Kidney (tissue), 14 donors: Measurements from ENCODE around the gene ZNF653. TPM values are rescaled to one million over a fixed set of nuclear protein-coding genes. Genes with fewer than 3 reads are reported as not detected.

Source experiments
- DNase-seq, 5 donors: peaks; one replicate each; pipeline ENCODE4 v3.0.0-alpha.2; 2013 to 2020
- FAIRE-seq: peaks from 2 replicates; lab custom pipeline; 2012; peaks lifted over from hg19 to GRCh38; lab: Jason Lieb, UNC
- H3K27ac ChIP-seq, 2 donors: one replicate each; pipeline ENCODE4 v1.7.0; 2013; ENCODE audit warnings: low read depth in 2 of 2, low read length in 2 of 2, inconsistent platforms in 1 of 2
- H3K27me3 ChIP-seq: one replicate; pipeline ENCODE4 v1.7.1; 2013; ENCODE audit warnings: low read length, inconsistent platforms; ENCODE audit not compliant: control insufficient read depth, insufficient read depth
- H3K36me3 ChIP-seq, 3 donors: one replicate each; pipeline versions ENCODE4 v1.7.0 to v1.7.1; 2013; ENCODE audit warnings: low read length in 3 of 3, control low read depth in 1 of 3, inconsistent platforms in 1 of 3; ENCODE audit not compliant: insufficient read depth in 3 of 3, control insufficient read depth in 2 of 3
- H3K4me1 ChIP-seq, 3 donors: one replicate each; pipeline versions ENCODE4 v1.7.0 to v1.7.1; 2013; ENCODE audit warnings: low read length in 3 of 3, inconsistent platforms in 1 of 3, low read depth in 1 of 3; ENCODE audit not compliant: control insufficient read depth in 2 of 3, insufficient read depth in 2 of 3
- H3K4me3 ChIP-seq, 3 donors: one replicate each; pipeline versions ENCODE4 v1.7.0 to v1.8.1; 2013; ENCODE audit warnings: low read length in 3 of 3, control low read depth in 1 of 3, inconsistent platforms in 1 of 3
- H3K9ac ChIP-seq, 3 donors: one replicate each; pipeline versions ENCODE4 v1.7.0 to v1.7.1; 2013; ENCODE audit warnings: low read length in 3 of 3, control low read depth in 1 of 3, inconsistent platforms in 1 of 3
- H3K9me3 ChIP-seq, 3 donors: one replicate each; pipeline versions ENCODE4 v1.7.0 to v1.7.1; 2013; ENCODE audit warnings: low read length in 3 of 3, control low read depth in 1 of 3, inconsistent platforms in 1 of 3; ENCODE audit not compliant: control insufficient read depth in 2 of 3, insufficient read depth in 1 of 3
- intact Hi-C: fragments of 100-400 bp; cut with DNase I; formaldehyde crosslinking; loops from one replicate; pipeline ENCODE4 v1.11.1; 2022
- polyA plus RNA-seq: library from polyadenylated mRNA; stranded (reverse); fragments of 350-450 nt; fragmentation: Illumina TruSeq; extraction: RNeasy Lipid Tissue Mini Kit (QIAGEN cat#74804); gene quantifications from one replicate; pipeline ENCODE4 v1.2.3, GENCODE V29; 2014; ENCODE audit warnings: low read depth, low replicate concordance; ENCODE audit not compliant: insufficient read depth
- total RNA-seq: library from RNA; stranded (reverse); fragmentation: NEBNext Ultra II Directional; extraction: Animal tissue kit (Norgen Biotek cat#: 25700); gene quantifications from one replicate; pipeline ENCODE4 v1.2.1, GENCODE V29; 2021
- TF ChIP-seq, protein P1 (sequence below): IDR thresholded peaks from 3 replicates; pipeline ENCODE4 v1.5.1; 2012; ENCODE audit warnings: mild to moderate bottlenecking, moderate library complexity, borderline replicate concordance; ENCODE audit not compliant: insufficient read depth; ENCODE audit errors: extremely low read depth
- donor health status: control.
- donor health status: control.
- donor health status: control.
- donor health status: control.
- donor health status: control.
- donor health status: DM: yes; HTN: yes; CAD: no.
- donor health status: Normal renal cell carcinoma (clear cell type).

Gene ZNF653
- total and polyA plus RNA-seq, 2 donors from 2014 or later = 10.8 to 11.5 TPM

DNA sequence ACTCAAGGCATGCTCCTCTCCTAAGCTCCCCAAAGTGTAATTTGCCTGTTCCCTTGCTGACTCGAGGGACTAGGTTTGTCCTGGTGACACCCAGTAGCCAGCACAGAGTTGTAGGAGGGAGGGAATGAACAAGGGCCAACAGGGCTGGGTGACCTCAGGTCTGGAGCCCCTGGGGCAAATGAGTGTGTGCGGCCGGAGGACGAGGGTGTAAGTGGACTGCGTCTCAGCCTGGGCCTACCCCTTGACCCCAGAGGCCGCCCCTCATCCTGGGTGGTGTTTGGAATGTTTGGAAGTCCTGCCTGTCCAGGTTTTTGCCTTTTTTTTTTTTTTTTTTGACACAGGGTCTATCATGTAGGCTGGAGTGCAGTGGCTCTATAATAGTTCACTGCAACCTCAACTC, 1.3 kb upstream of the ZNF653 start:
- peak in 1 of 5 donors; percentile 60 for DNase-seq
- no peak for FAIRE-seq

DNA sequence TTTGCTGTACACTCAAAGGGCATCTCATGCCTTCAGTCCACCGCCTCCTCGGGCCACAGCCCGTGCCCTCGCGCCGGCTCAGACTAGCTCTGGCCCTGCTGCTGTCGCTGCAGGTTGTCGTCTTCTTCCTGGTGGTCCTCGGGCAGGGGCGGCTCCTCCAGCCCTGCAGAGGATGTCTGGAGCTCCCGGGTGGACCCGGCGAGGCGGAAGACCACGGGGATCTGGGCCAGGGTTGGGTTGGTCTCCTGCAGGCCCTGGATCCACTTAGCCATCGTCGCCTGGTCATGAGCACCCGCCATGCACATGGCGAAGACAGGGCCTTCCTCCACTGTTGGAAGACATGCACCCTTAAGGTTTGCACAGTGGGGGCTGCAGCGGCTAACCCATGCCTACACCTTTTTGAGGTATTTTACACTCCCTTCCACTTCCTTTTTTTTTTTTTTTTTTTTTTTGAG, 489 bp upstream of the ZNF653 start:
- Histone ChIP-seq H3K9me3 (no peaks in the 10 kb centered on the region), H3K4me3 (peak overlapping the region; percentile 74 to 82 (median 77)), H3K27me3 (no peaks in the 10 kb centered on the region), H3K9ac (peak overlapping the region; percentile 57 to 75 (median 57)), H3K36me3 (peaks cover 0 to 2% (median 1%) of the 10 kb centered on the region in 3 donors), H3K27ac (peak overlapping the region; percentile 32 to 88), H3K4me1 (peaks cover 0 to 9% (median 0%) of the 10 kb centered on the region in 3 donors)
- TF ChIP-seq, protein P1, sequence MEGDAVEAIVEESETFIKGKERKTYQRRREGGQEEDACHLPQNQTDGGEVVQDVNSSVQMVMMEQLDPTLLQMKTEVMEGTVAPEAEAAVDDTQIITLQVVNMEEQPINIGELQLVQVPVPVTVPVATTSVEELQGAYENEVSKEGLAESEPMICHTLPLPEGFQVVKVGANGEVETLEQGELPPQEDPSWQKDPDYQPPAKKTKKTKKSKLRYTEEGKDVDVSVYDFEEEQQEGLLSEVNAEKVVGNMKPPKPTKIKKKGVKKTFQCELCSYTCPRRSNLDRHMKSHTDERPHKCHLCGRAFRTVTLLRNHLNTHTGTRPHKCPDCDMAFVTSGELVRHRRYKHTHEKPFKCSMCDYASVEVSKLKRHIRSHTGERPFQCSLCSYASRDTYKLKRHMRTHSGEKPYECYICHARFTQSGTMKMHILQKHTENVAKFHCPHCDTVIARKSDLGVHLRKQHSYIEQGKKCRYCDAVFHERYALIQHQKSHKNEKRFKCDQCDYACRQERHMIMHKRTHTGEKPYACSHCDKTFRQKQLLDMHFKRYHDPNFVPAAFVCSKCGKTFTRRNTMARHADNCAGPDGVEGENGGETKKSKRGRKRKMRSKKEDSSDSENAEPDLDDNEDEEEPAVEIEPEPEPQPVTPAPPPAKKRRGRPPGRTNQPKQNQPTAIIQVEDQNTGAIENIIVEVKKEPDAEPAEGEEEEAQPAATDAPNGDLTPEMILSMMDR = no peak
- intact Hi-C loops = no loop called here
- FAIRE-seq (no peak), DNase-seq (no peak)

More for the DNA sequence above, 1.3 kb upstream of the ZNF653 start:
- H3K9me3 ChIP-seq = no peaks in the 10 kb centered on the region
- TF ChIP-seq, protein P1 = no peak
- intact Hi-C loops = no loop called here
- H3K4me3 ChIP-seq = no peak overlapping the region
- peaks cover 0 to 9% (median 0%) of the 10 kb centered on the region in 3 donors for H3K4me1 ChIP-seq
- H3K9ac ChIP-seq = no peak overlapping the region
- no peaks in the 10 kb centered on the region for H3K27me3 ChIP-seq
- peaks cover 0 to 5% (median 4%) of the 10 kb centered on the region in 3 donors for H3K36me3 ChIP-seq
- H3K27ac ChIP-seq = no peak overlapping the region

DNA sequence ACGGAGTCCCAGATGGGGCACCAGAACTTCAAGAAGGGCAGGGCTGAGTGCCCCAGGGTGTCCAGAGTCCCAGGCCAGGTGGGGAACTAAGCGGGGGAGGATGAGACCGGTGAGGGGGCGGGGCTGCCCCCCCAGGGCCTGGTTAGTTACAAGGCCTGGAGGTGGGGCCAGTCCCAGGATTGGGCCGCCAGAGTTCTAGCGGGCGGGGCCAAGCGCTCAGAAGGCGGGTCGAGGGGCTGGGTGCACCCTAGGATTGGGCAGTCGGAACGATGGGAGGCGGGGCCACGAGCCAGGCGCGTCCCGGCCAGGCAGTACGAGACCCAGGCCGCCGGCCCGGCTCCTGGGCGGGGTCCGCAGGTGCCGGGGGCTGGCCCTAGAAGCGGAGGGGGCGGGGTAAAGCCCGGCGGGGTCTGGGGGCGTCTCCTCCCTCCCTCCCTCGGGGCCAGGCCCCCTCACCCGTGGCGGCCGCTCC, 571 bp downstream of the ZNF653 start:
- TF ChIP-seq, protein P1 = no peak
- no peak for FAIRE-seq
- peak; percentile 97 to 99 (median 98) for DNase-seq
- H3K4me3 ChIP-seq = peak overlapping the region; percentile 21 to 77 (median 74)
- H3K9me3 ChIP-seq = no peaks in the 10 kb centered on the region
- intact Hi-C loops = no loop called here
- peak overlapping the region in 1 of 3 donors; percentile 75 for H3K9ac ChIP-seq
- no peaks in the 10 kb centered on the region for H3K36me3 ChIP-seq
- peaks cover 0 to 9% (median 0%) of the 10 kb centered on the region in 3 donors for H3K4me1 ChIP-seq
- peak overlapping the region; percentile 88 to 97 for H3K27ac ChIP-seq
- no peaks in the 10 kb centered on the region for H3K27me3 ChIP-seq
